Mesodermal cell (in vitro differentiated cells): Measurements from ENCODE around the gene IGFBP4.

Experiments
- H3K27ac ChIP-seq: 2 replicates; pipeline ENCODE4 v1.7.0; 2013; ENCODE audit warnings: mild to moderate bottlenecking, low read depth, low read length, moderate library complexity; ENCODE audit not compliant: severe bottlenecking
- H3K36me3 ChIP-seq: 2 replicates; pipeline ENCODE4 v1.7.1; 2013; ENCODE audit warnings: mild to moderate bottlenecking, low read length, moderate library complexity; ENCODE audit not compliant: control insufficient read depth, insufficient read depth
- H3K4me1 ChIP-seq: one replicate; pipeline ENCODE4 v1.7.1; 2013; ENCODE audit warnings: mild to moderate bottlenecking, low read length; ENCODE audit not compliant: insufficient read depth, control insufficient read depth, poor library complexity, severe bottlenecking
- H3K4me3 ChIP-seq: 2 replicates; pipeline ENCODE4 v1.7.0; 2013; ENCODE audit warnings: low read length, control low read depth, mild to moderate bottlenecking; ENCODE audit not compliant: insufficient read depth, poor library complexity, severe bottlenecking; ENCODE audit errors: extremely low read depth
- H3K9me3 ChIP-seq: 2 replicates; pipeline ENCODE4 v1.7.1; 2013; ENCODE audit warnings: mild to moderate bottlenecking, low read length, moderate library complexity; ENCODE audit not compliant: control insufficient read depth
- WGBS, 2 experiments: methylation state at CpG; one replicate each; pipeline ENCODE4 v1.1.5; 2013; ENCODE audit warnings: missing lambda C conversion rate in 2 of 2; ENCODE audit not compliant: insufficient coverage in 2 of 2; 5-methylcytosine and 5-hydroxymethylcytosine counted together

The IGFBP4 gene

GRCh38 chr17:40447806-40448205, 4.6 kb downstream of the IGFBP4 start:
- peaks cover 57% of the 10 kb centered on the region for H3K36me3 ChIP-seq
- no peak overlapping the region for H3K27ac ChIP-seq
- 91 to 97% methylated on average over 4 of the region's 4 CpGs for WGBS, 2 experiments
- peaks cover 25% of the 10 kb centered on the region for H3K4me1 ChIP-seq
- no peaks in the 10 kb centered on the region for H3K9me3 ChIP-seq
- no peak overlapping the region for H3K4me3 ChIP-seq

- H3K36me3 ChIP-seq = peaks cover 62% of the 10 kb centered on the region
- H3K27ac ChIP-seq = no peak overlapping the region
- WGBS, 2 experiments = 88 to 90% methylated on average over 7 to 8 of the region's 8 CpGs
Measured at GRCh38 chr17:40448213-40448638, 5.0 kb downstream of the IGFBP4 start.

GRCh38 chr17:40448639-40449261, 5.5 kb downstream of the IGFBP4 start:
- no peak overlapping the region for H3K4me3 ChIP-seq
- H3K4me1 ChIP-seq = peaks cover 29% of the 10 kb centered on the region
- 90 to 95% methylated on average over 4 to 5 of the region's 7 CpGs for WGBS, 2 experiments
- peaks cover 67% of the 10 kb centered on the region for H3K36me3 ChIP-seq
- H3K27ac ChIP-seq = no peak overlapping the region
- H3K9me3 ChIP-seq = no peaks in the 10 kb centered on the region

More at GRCh38 chr17:40448213-40448638, 5.0 kb downstream of the IGFBP4 start:
- Histone ChIP-seq H3K9me3 (no peaks in the 10 kb centered on the region), H3K4me1 (peaks cover 28% of the 10 kb centered on the region), H3K4me3 (no peak overlapping the region)

GRCh38 chr17:40450175-40450574, 6.9 kb downstream of the IGFBP4 start:
- Histone ChIP-seq H3K4me3 (no peak overlapping the region), H3K27ac (no peak overlapping the region), H3K36me3 (peaks cover 81% of the 10 kb centered on the region), H3K4me1 (peaks cover 28% of the 10 kb centered on the region), H3K9me3 (no peaks in the 10 kb centered on the region)
- WGBS, 2 experiments = 100% methylated on average over 3 of the region's 3 CpGs; no CpG with 5 or more reads in 1 of the 2 experiments

- H3K27ac ChIP-seq = no peak overlapping the region
- WGBS, 2 experiments = 90 to 92% methylated on average over 4 to 6 of the region's 6 CpGs
Measured at GRCh38 chr17:40451420-40451819, 8.2 kb downstream of the IGFBP4 start.

GRCh38 chr17:40452216-40452787, 9.1 kb downstream of the IGFBP4 start:
- Histone ChIP-seq H3K36me3 (peaks cover 86% of the 10 kb centered on the region), H3K4me3 (no peak overlapping the region), H3K9me3 (no peaks in the 10 kb centered on the region), H3K27ac (peak overlapping the region; percentile 4), H3K4me1 (peaks cover 22% of the 10 kb centered on the region)
- WGBS, 2 experiments = 92% methylated on average over 6 of the region's 7 CpGs; no CpG with 5 or more reads in 1 of the 2 experiments

More at GRCh38 chr17:40451420-40451819, 8.2 kb downstream of the IGFBP4 start:
- peaks cover 18% of the 10 kb centered on the region for H3K4me1 ChIP-seq
- no peak overlapping the region for H3K4me3 ChIP-seq
- peaks cover 86% of the 10 kb centered on the region for H3K36me3 ChIP-seq
- H3K9me3 ChIP-seq = no peaks in the 10 kb centered on the region

GRCh38 chr17:40452921-40453378, 9.7 kb downstream of the IGFBP4 start:
- H3K4me1 ChIP-seq = peaks cover 28% of the 10 kb centered on the region
- WGBS, 2 experiments = 92 to 96% methylated on average over 12 to 13 of the region's 15 CpGs
- H3K4me3 ChIP-seq = no peak overlapping the region
- H3K9me3 ChIP-seq = no peaks in the 10 kb centered on the region
- H3K27ac ChIP-seq = no peak overlapping the region
- peaks cover 86% of the 10 kb centered on the region for H3K36me3 ChIP-seq

- Histone ChIP-seq H3K4me1 (peaks cover 33% of the 10 kb centered on the region), H3K27ac (no peak overlapping the region), H3K36me3 (peaks cover 80% of the 10 kb centered on the region), H3K4me3 (no peak overlapping the region), H3K9me3 (no peaks in the 10 kb centered on the region)
- 95 to 100% methylated on average over 10 to 11 of the region's 19 CpGs for WGBS, 2 experiments
Measured at GRCh38 chr17:40453881-40454612, 10.8 kb downstream of the IGFBP4 start.

- H3K4me1 ChIP-seq = peaks cover 34% of the 10 kb centered on the region
Measured at GRCh38 chr17:40454613-40454995, 11.4 kb downstream of the IGFBP4 start.

GRCh38 chr17:40456396-40456951, 13.2 kb downstream of the IGFBP4 start:
- no peak overlapping the region for H3K27ac ChIP-seq
- H3K9me3 ChIP-seq = no peaks in the 10 kb centered on the region
- H3K4me1 ChIP-seq = peaks cover 36% of the 10 kb centered on the region
- peaks cover 64% of the 10 kb centered on the region for H3K36me3 ChIP-seq
- no peak overlapping the region for H3K4me3 ChIP-seq
- 97 to 99% methylated on average over 15 of the region's 16 CpGs for WGBS, 2 experiments

More at GRCh38 chr17:40454613-40454995, 11.4 kb downstream of the IGFBP4 start:
- 100% methylated on average over 1 of the region's 2 CpGs for WGBS, 2 experiments
- Histone ChIP-seq H3K36me3 (peaks cover 78% of the 10 kb centered on the region), H3K27ac (no peak overlapping the region), H3K4me3 (no peak overlapping the region), H3K9me3 (no peaks in the 10 kb centered on the region)
